Caco-2 (cell line): Measurements from ENCODE around the gene STAT5B. TPM values are rescaled to one million over a fixed set of nuclear protein-coding genes. Genes with fewer than 3 reads are reported as not detected.

Experiments used
- BruUV-seq: library from RNA; stranded (reverse); fragments of 400-500 nt; replicated peaks from 2 replicates; lab custom pipeline; 2021; lab: Mats Ljungman, UMichigan
- CTCF ChIA-PET: fragments of 300-600 bp; sonication (Branson Sonifier 250); formaldehyde crosslinking; loops from one replicate; lab custom pipeline; 2022; ENCODE audit warnings: antibody characterized with exemption; lab: Charles Lee
- POLR2A ChIA-PET: fragments of 300-600 bp; sonication (Branson Sonifier 250); formaldehyde crosslinking; loops from one replicate; lab custom pipeline; 2022; ENCODE audit warnings: antibody characterized with exemption; lab: Charles Lee
- DNase-seq, 2 experiments: peaks; one replicate each; pipeline versions ENCODE4 v3.0.0 to v3.0.0-alpha.2; 2020 to 2022
- H3K27me3 ChIP-seq: replicated peaks from 2 replicates; pipeline ENCODE4 v1.6.0; 2011; ENCODE audit warnings: low read length; ENCODE audit not compliant: control insufficient read depth, insufficient read depth
- H3K36me3 ChIP-seq: 2 replicates; pipeline ENCODE4 v1.5.1; 2011; ENCODE audit warnings: low read length; ENCODE audit not compliant: control insufficient read depth, insufficient read depth
- H3K4me1 ChIP-seq: fragments of 250-450 bp; sonication (Bioruptor Pico); 2 replicates; pipeline ENCODE4 v1.5.1; 2020; ENCODE audit warnings: mild to moderate bottlenecking
- H3K4me3 ChIP-seq: 2 replicates; pipeline ENCODE4 v1.5.1; 2011; ENCODE audit warnings: low read depth, mild to moderate bottlenecking, control low read depth, low read length
- H3K9me3 ChIP-seq: fragments of 250-450 bp; sonication (Bioruptor Pico); 2 replicates; pipeline ENCODE4 v1.5.1; 2020; ENCODE audit warnings: mild to moderate bottlenecking, moderate library complexity
- H3K27ac Mint-ChIP-seq: one replicate; pipeline ENCODE4 v1.8.0; 2022; ENCODE audit warnings: mixed read lengths; ENCODE audit not compliant: unreplicated experiment
- H3K27me3 Mint-ChIP-seq: one replicate; pipeline ENCODE4 v1.8.0; 2022; ENCODE audit warnings: mixed read lengths; ENCODE audit not compliant: insufficient read depth, unreplicated experiment
- H3K36me3 Mint-ChIP-seq: one replicate; pipeline ENCODE4 v1.8.0; 2022; ENCODE audit warnings: mild to moderate bottlenecking, mixed read lengths; ENCODE audit not compliant: insufficient read depth, unreplicated experiment
- H3K4me1 Mint-ChIP-seq: one replicate; pipeline ENCODE4 v1.8.0; 2022; ENCODE audit warnings: low read depth, mixed read lengths; ENCODE audit not compliant: unreplicated experiment
- H3K4me3 Mint-ChIP-seq: one replicate; pipeline ENCODE4 v1.8.0; 2022; ENCODE audit warnings: mild to moderate bottlenecking, moderate library complexity, mixed read lengths; ENCODE audit not compliant: unreplicated experiment
- H3K9me3 Mint-ChIP-seq: one replicate; pipeline ENCODE4 v1.8.0; 2022; ENCODE audit warnings: mixed read lengths; ENCODE audit not compliant: unreplicated experiment
- CTCF ChIP-seq, 2 experiments: fragments of 200-600 bp in 1 of 2; IDR thresholded peaks; 1 replicate in 1 of 2; 2 replicates in 1 of 2; pipeline versions ENCODE4 v1.5.1 to v1.8.0; 2011 to 2022; ENCODE audit warnings: antibody characterized with exemption in 1 of 2, control low read depth in 1 of 2, inconsistent platforms in 1 of 2, low read depth in 1 of 2, low read length in 1 of 2, mild to moderate bottlenecking in 1 of 2, moderate library complexity in 1 of 2; ENCODE audit not compliant: insufficient read depth in 1 of 2, severe bottlenecking in 1 of 2, unreplicated experiment in 1 of 2
- intact Hi-C: fragments of 100-400 bp; cut with micrococcal nuclease; formaldehyde crosslinking; loops from one replicate; pipeline ENCODE4 v1.10.0; 2022; ENCODE audit not compliant: unreplicated experiment
- total RNA-seq: library from RNA; stranded (reverse); gene quantifications from 2 replicates; pipeline ENCODE4 v1.2.3, GENCODE V29; 2022

STAT5B gene
- total RNA-seq, 1 experiment from 2014 or later, result 46.9 TPM

GRCh38 chr17:42181851-42182207 lies 94.4 kb downstream of the STAT5B start:
- no peaks in the 10 kb centered on the region for H3K9me3 ChIP-seq
- H3K27ac Mint-ChIP-seq, result no peak overlapping the region
- peaks cover 20% of the 10 kb centered on the region for H3K4me1 ChIP-seq
- no peaks in the 10 kb centered on the region for H3K36me3 ChIP-seq
- no TSS peak for BruUV-seq
- TF ChIP-seq CTCF (IDR thresholded peaks at IDR 0.05; ENCODE audit: insufficient read depth in 1 of 2, low read depth in 1 of 2, low read length in 1 of 2, severe bottlenecking in 1 of 2, unreplicated experiment in 1 of 2), result no peak
- H3K27me3 Mint-ChIP-seq, result peaks cover 10% of the 10 kb centered on the region
- peak overlapping the region; percentile 62 for H3K4me3 Mint-ChIP-seq
- ChIA-PET POLR2A (no interaction called here), CTCF (interaction anchor here (0.6 to 1.5 kb wide), 7 partner anchors 18 to 393 kb away, joined by 3 to 8 read pairs (median 3); partner anchors contain the start of gene KAT2A)
- intact Hi-C loops, result loop anchor here (1.0 to 5.0 kb wide), 2 partner anchors 27 to 60 kb away; partner anchors contain the start of genes HSPB9 and KAT2A
- H3K4me3 ChIP-seq, result no peak overlapping the region
- H3K4me1 Mint-ChIP-seq, result peaks cover 20% of the 10 kb centered on the region
- H3K27me3 ChIP-seq, result no peaks in the 10 kb centered on the region; the same call in 1 of the 2 replicates
- H3K36me3 Mint-ChIP-seq, result peaks cover 5% of the 10 kb centered on the region
- no peaks in the 10 kb centered on the region for H3K9me3 Mint-ChIP-seq
- DNase-seq, result no peak

DNA sequence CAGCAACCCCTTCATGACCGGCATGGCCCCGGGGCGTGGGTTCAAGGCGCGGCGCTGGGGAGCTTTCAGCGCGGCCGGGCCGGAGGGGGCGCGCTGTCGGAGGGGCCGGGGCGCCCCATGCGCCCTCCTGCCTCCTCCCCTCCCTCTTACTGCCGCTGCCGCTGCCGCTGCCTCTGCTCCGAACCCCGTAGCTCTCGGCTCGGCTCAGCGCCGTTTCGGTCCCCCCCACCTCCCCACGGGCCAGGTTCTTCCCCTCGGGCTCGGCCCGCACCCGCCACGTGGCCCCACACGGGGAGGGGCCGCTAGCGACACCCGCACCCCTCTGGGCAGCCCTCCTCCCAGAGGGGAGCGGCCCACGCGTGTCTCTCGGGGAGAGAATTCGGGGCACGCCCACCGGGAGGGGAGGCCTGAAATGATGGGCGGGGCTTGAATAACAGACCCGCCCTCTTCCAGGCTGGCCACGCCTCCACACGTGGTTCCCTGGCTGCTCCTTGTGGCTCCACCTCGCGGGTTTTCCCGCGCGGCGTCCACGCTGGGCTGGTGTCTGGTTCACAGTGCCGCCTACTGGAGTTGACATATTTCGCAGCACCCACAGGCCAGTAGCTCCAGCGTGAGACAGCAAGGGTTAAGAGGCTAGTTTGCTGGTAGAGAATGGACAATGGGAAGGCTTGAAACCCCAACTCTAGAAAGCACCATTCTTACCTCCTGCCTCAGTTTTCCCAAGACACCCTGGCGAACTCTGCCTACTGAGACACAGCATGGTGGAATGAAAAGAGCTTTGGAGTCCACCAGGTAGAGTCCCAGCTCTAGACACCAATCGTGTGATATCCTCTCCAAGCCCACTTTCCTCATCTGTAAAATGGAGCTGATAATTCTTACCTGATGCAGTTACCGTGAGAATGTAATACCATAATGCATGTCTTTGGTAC lies 95.0 kb downstream of the STAT5B start, which contains the start of gene KCNH4:
Gene KCNH4, minus strand, starts transcription at position 221 of the 929 bp plus-strand sequence. Its CDS starts 197 bp downstream, at position 24.
- Histone ChIP-seq H3K36me3 (no peaks in the 10 kb centered on the region), H3K27me3 (no peaks in the 10 kb centered on the region; the same call in 1 of the 2 replicates), H3K4me3 (peak within 1 kb of the TSS; percentile 45), H3K4me1 (peaks cover 20% of the 10 kb centered on the region), H3K9me3 (no peaks in the 10 kb centered on the region)
- TF ChIP-seq CTCF (IDR thresholded peaks at IDR 0.05; ENCODE audit: insufficient read depth in 1 of 2, low read depth in 1 of 2, low read length in 1 of 2, severe bottlenecking in 1 of 2, unreplicated experiment in 1 of 2), result peak in 1 of 2 experiments; percentile 36
- ChIA-PET CTCF (interaction anchor here (0.6 to 1.5 kb wide), 7 partner anchors 18 to 394 kb away, joined by 3 to 8 read pairs (median 3); partner anchors contain the start of gene KAT2A), POLR2A (no interaction called here)
- intact Hi-C loops, result loop anchor here (1.0 to 5.0 kb wide), 2 partner anchors 26 to 59 kb away; partner anchors contain the start of genes HSPB9 and KAT2A
- Mint-ChIP-seq H3K4me1 (peaks cover 16% of the 10 kb centered on the region), H3K4me3 (peak within 1 kb of the TSS; percentile 62), H3K9me3 (no peaks in the 10 kb centered on the region), H3K27ac (no peak within 1 kb of the TSS), H3K27me3 (peaks cover 8% of the 10 kb centered on the region), H3K36me3 (peaks cover 5% of the 10 kb centered on the region)
- DNase-seq, result peak; percentile 80 to 87
- BruUV-seq, result no TSS peak

- Mint-ChIP-seq H3K4me1 (peaks cover 11% of the 10 kb centered on the region), H3K27me3 (peaks cover 8% of the 10 kb centered on the region), H3K4me3 (peak overlapping the region; percentile 62), H3K27ac (no peak overlapping the region), H3K36me3 (peaks cover 5% of the 10 kb centered on the region), H3K9me3 (no peaks in the 10 kb centered on the region)
- Histone ChIP-seq H3K27me3 (no peaks in the 10 kb centered on the region; the same call in 1 of the 2 replicates), H3K4me3 (peak overlapping the region; percentile 45), H3K9me3 (no peaks in the 10 kb centered on the region), H3K4me1 (peaks cover 20% of the 10 kb centered on the region), H3K36me3 (no peaks in the 10 kb centered on the region)
- BruUV-seq, result no TSS peak
- no peak for TF ChIP-seq CTCF (IDR thresholded peaks at IDR 0.05; ENCODE audit: insufficient read depth in 1 of 2, low read depth in 1 of 2, low read length in 1 of 2, severe bottlenecking in 1 of 2, unreplicated experiment in 1 of 2)
- ChIA-PET POLR2A (no interaction called here), CTCF (interaction anchor here (1.3 to 1.5 kb wide), 2 partner anchors 45 to 50 kb away, joined by 5 to 8 read pairs; no protein-coding TSS in a partner anchor)
- DNase-seq, result no peak
- intact Hi-C loops, result loop anchor here (5.0 kb wide), 1 partner anchor 58 kb away; the partner anchor contains the start of genes HSPB9 and KAT2A
Measured at GRCh38 chr17:42180411-42180921, 95.7 kb downstream of the STAT5B start.
